ENCODE measurements around the gene AKAP13.

GRCh38 chr15:85400606-85401005 lies 20.2 kb downstream of the AKAP13 start:
- TF ChIP-seq CTCF (IDR thresholded peaks at IDR 0.05): no peak
- no peak for TF ChIP-seq PBX3 (IDR thresholded peaks at IDR 0.05)
- no peak for TF ChIP-seq E2F6 (IDR thresholded peaks at IDR 0.05; ENCODE audit: borderline replicate concordance, low read depth)
- TF ChIP-seq CEBPB (IDR thresholded peaks at IDR 0.05): no peak
- no peak for TF ChIP-seq HEYL (CRISPR knock-in tag; IDR thresholded peaks at IDR 0.05)
- TF ChIP-seq REST (IDR thresholded peaks at IDR 0.05): no peak
- no peak for TF ChIP-seq USF2 (IDR thresholded peaks at IDR 0.05)
- TF ChIP-seq POLR2A (IDR thresholded peaks at IDR 0.05; ENCODE audit: low read length): no peak
- no peak for TF ChIP-seq CBX2 (IDR thresholded peaks at IDR 0.05; ENCODE audit: borderline replicate concordance, low read depth)
- TF ChIP-seq EHMT2 (IDR thresholded peaks at IDR 0.05; ENCODE audit: low read depth): no peak
